ENCODE measurements around the gene ASPSCR1. TPM values are rescaled to one million over a fixed set of nuclear protein-coding genes. Genes with fewer than 3 reads are reported as not detected.

The ASPSCR1 gene
- total and polyA plus RNA-seq, 2 of the 13 experiments (the other 11 are each of a cell fraction or from before 2014, with no cell fraction given): 274 to 314 TPM

DNA sequence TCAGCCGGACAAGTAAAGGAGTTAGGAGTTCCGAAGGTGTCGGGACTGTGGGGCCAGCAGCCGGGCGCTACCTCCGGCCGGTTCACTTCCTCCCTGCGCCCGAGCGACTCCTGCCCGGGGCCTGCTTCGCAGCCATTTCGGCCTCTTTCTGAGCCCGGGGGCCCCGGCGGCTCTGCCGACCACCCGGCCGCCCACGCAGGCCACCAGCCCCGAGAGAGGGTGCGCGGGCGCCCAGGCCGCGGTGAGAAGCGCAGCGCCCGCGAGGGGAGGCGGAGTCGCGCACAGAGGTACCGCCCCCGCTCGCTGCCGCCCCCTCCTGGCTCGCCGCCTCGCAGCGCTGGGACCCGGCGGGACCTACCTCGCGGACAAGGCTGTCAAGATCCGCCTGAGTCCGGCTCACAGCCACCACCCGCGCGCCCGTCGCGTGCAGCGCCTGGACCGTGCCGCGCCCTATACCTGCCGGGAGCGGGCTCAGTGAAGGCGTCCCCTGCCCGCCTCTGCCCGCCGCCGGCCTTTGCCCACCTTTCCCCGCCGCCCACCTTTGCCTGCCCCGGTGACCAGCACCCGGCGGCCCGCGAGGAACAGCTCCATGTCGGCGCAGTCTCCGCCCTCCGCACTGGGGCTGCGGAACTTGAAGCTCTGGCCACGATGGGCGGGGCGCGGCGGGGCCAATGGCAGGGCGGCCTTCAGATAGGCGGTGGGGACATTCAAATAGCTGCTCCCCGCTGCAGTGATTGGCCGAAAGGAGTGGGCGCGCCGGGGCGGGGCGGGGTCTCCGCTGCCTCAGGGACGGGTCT is 59.9 kb downstream of the ASPSCR1 start, which contains the start of gene DCXR (continued):
- TF ChIP-seq, protein P1, sequence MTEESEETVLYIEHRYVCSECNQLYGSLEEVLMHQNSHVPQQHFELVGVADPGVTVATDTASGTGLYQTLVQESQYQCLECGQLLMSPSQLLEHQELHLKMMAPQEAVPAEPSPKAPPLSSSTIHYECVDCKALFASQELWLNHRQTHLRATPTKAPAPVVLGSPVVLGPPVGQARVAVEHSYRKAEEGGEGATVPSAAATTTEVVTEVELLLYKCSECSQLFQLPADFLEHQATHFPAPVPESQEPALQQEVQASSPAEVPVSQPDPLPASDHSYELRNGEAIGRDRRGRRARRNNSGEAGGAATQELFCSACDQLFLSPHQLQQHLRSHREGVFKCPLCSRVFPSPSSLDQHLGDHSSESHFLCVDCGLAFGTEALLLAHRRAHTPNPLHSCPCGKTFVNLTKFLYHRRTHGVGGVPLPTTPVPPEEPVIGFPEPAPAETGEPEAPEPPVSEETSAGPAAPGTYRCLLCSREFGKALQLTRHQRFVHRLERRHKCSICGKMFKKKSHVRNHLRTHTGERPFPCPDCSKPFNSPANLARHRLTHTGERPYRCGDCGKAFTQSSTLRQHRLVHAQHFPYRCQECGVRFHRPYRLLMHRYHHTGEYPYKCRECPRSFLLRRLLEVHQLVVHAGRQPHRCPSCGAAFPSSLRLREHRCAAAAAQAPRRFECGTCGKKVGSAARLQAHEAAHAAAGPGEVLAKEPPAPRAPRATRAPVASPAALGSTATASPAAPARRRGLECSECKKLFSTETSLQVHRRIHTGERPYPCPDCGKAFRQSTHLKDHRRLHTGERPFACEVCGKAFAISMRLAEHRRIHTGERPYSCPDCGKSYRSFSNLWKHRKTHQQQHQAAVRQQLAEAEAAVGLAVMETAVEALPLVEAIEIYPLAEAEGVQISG (CRISPR knock-in tag; IDR thresholded peaks at IDR 0.05): peak; percentile 85
- no peak; the same call in 1 of the 2 replicates for TF ChIP-seq CBFB (CRISPR knock-in tag; IDR thresholded peaks at IDR 0.05)
- TF ChIP-seq ZNF7 (CRISPR knock-in tag; IDR thresholded peaks at IDR 0.05): no peak
- TF ChIP-seq, protein P2, sequence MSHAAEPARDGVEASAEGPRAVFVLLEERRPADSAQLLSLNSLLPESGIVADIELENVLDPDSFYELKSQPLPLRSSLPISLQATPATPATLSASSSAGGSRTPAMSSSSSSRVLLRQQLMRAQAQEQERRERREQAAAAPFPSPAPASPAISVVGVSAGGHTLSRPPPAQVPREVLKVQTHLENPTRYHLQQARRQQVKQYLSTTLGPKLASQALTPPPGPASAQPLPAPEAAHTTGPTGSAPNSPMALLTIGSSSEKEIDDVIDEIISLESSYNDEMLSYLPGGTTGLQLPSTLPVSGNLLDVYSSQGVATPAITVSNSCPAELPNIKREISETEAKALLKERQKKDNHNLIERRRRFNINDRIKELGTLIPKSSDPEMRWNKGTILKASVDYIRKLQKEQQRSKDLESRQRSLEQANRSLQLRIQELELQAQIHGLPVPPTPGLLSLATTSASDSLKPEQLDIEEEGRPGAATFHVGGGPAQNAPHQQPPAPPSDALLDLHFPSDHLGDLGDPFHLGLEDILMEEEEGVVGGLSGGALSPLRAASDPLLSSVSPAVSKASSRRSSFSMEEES (CRISPR knock-in tag; IDR thresholded peaks at IDR 0.05): peak; percentile 21; the same call in 1 of the 2 replicates
- TF ChIP-seq ADNP (CRISPR knock-in tag; IDR thresholded peaks at IDR 0.05): 0 out of 2 replicates have a peak, but pooled peaks have one; percentile 34
- peak; percentile 94; the same call in 1 of the 2 replicates for TF ChIP-seq MTF2 (CRISPR knock-in tag; IDR thresholded peaks at IDR 0.05; ENCODE audit: borderline replicate concordance)
- TF ChIP-seq, protein P3, sequence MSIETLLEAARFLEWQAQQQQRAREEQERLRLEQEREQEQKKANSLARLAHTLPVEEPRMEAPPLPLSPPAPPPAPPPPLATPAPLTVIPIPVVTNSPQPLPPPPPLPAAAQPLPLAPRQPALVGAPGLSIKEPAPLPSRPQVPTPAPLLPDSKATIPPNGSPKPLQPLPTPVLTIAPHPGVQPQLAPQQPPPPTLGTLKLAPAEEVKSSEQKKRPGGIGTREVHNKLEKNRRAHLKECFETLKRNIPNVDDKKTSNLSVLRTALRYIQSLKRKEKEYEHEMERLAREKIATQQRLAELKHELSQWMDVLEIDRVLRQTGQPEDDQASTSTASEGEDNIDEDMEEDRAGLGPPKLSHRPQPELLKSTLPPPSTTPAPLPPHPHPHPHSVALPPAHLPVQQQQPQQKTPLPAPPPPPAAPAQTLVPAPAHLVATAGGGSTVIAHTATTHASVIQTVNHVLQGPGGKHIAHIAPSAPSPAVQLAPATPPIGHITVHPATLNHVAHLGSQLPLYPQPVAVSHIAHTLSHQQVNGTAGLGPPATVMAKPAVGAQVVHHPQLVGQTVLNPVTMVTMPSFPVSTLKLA (IDR thresholded peaks at IDR 0.05): peak; percentile 29; the same call in 1 of the 2 replicates
- TF ChIP-seq ZNF737 (CRISPR knock-in tag; IDR thresholded peaks at IDR 0.05; ENCODE audit: borderline replicate concordance): no peak
- TF ChIP-seq ZNF124 (CRISPR knock-in tag; IDR thresholded peaks at IDR 0.05): peak; percentile 77; the same call in 1 of the 2 replicates
- TF ChIP-seq, protein P4, sequence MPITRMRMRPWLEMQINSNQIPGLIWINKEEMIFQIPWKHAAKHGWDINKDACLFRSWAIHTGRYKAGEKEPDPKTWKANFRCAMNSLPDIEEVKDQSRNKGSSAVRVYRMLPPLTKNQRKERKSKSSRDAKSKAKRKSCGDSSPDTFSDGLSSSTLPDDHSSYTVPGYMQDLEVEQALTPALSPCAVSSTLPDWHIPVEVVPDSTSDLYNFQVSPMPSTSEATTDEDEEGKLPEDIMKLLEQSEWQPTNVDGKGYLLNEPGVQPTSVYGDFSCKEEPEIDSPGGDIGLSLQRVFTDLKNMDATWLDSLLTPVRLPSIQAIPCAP (CRISPR knock-in tag; IDR thresholded peaks at IDR 0.05; ENCODE audit: low read depth): no peak
- peak; percentile 57; the same call in 1 of the 2 replicates for TF ChIP-seq YEATS2 (CRISPR knock-in tag; IDR thresholded peaks at IDR 0.05; ENCODE audit: borderline replicate concordance)
- TF ChIP-seq, protein P5, sequence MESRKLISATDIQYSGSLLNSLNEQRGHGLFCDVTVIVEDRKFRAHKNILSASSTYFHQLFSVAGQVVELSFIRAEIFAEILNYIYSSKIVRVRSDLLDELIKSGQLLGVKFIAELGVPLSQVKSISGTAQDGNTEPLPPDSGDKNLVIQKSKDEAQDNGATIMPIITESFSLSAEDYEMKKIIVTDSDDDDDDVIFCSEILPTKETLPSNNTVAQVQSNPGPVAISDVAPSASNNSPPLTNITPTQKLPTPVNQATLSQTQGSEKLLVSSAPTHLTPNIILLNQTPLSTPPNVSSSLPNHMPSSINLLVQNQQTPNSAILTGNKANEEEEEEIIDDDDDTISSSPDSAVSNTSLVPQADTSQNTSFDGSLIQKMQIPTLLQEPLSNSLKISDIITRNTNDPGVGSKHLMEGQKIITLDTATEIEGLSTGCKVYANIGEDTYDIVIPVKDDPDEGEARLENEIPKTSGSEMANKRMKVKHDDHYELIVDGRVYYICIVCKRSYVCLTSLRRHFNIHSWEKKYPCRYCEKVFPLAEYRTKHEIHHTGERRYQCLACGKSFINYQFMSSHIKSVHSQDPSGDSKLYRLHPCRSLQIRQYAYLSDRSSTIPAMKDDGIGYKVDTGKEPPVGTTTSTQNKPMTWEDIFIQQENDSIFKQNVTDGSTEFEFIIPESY (CRISPR knock-in tag; IDR thresholded peaks at IDR 0.05): peak; percentile 87
- TF ChIP-seq ZNF101 (CRISPR knock-in tag; IDR thresholded peaks at IDR 0.05; ENCODE audit: borderline replicate concordance, low read depth): no peak
- TF ChIP-seq, protein P6, sequence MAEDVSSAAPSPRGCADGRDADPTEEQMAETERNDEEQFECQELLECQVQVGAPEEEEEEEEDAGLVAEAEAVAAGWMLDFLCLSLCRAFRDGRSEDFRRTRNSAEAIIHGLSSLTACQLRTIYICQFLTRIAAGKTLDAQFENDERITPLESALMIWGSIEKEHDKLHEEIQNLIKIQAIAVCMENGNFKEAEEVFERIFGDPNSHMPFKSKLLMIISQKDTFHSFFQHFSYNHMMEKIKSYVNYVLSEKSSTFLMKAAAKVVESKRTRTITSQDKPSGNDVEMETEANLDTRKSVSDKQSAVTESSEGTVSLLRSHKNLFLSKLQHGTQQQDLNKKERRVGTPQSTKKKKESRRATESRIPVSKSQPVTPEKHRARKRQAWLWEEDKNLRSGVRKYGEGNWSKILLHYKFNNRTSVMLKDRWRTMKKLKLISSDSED (CRISPR knock-in tag; IDR thresholded peaks at IDR 0.05): no peak
- peak; percentile 83; the same call in 1 of the 2 replicates for TF ChIP-seq GTF3A (CRISPR knock-in tag; conservative IDR thresholded peaks at IDR 0.05)
- TF ChIP-seq ZNF777 (CRISPR knock-in tag; IDR thresholded peaks at IDR 0.05): no peak
- peak; percentile 85 for TF ChIP-seq ZNF274 (CRISPR knock-in tag; IDR thresholded peaks at IDR 0.05)
- TF ChIP-seq TOPORS (CRISPR knock-in tag; IDR thresholded peaks at IDR 0.05): no peak; the same call in 1 of the 2 replicates
- TF ChIP-seq ZNF678 (CRISPR knock-in tag; IDR thresholded peaks at IDR 0.05): peak; percentile 93; the same call in 1 of the 2 replicates
